ENCODE data around the gene GSS. TPM values are rescaled to one million over a fixed set of nuclear protein-coding genes. Genes with fewer than 3 reads are reported as not detected.

Gene GSS
- total RNA-seq, 4 donors from 2014 or later: 125 to 364 (median 129) TPM

DNA sequence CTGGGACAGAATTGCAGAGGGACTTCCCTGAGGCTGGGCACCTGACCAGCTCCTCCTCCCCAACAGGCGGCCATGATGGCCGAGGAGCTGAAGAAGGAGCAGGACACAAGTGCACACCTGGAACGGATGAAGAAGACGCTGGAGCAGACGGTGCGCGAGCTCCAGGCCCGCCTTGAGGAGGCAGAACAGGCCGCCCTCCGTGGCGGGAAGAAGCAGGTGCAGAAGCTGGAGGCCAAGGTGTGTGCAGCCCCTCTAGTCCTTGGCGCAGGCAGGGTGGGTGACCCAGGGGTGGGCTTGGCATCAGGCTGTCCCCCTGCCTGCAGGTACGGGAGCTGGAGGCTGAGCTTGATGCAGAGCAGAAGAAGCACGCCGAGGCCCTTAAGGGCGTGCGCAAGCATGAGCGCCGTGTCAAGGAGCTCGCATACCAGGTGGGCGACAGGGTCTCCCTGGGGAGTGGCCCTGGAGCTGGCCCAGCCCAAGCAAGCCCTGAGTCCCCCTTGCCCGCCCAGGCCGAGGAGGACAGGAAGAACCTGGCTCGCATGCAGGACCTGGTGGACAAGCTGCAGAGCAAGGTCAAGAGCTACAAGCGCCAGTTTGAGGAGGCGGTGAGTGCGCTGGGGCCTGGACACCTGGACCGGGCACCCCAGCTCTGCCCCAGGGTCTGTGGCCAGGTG is 45.5 kb upstream of the GSS start:
- Histone ChIP-seq H3K27me3 (no peaks in the 10 kb centered on the region), H3K9me3 (no peaks in the 10 kb centered on the region), H3K27ac (no peak overlapping the region), H3K36me3 (peaks cover 0 to 50% (median 20%) of the 10 kb centered on the region in 4 donors), H3K4me1 (peaks cover 0 to 13% (median 10%) of the 10 kb centered on the region in 4 donors), H3K4me3 (no peak overlapping the region)
- in situ Hi-C loops (cut with MboI; ENCODE audit: low pct_ligation_motif_present in 1 of 4, low pct_unique_long_range_greater_than_20kb in 1 of 4, low sequenced_read_pairs in 3 of 4) (no loop called here), intact Hi-C loops (cut with DNase I; ENCODE audit: low total_unique reads) (no loop called here)
- WGBS, 2 donors (ENCODE audit: low coverage in 1 of 2): 95% methylated on average over 28 of the region's 28 CpGs; no CpG with 5 or more reads in 1 of the 2 donors
- DNase-seq: no peak
- TF ChIP-seq EP300 (IDR thresholded peaks at IDR 0.05; ENCODE audit: low read depth) (no peak), CTCF (IDR thresholded peaks at IDR 0.05) (no peak), POLR2AphosphoS5 (IDR thresholded peaks at IDR 0.05) (no peak), POLR2A (IDR thresholded peaks at IDR 0.05) (no peak)

- DNase-seq: no peak
- no peak for TF ChIP-seq POLR2A (IDR thresholded peaks at IDR 0.05)
- TF ChIP-seq EP300 (IDR thresholded peaks at IDR 0.05; ENCODE audit: low read depth): no peak
- TF ChIP-seq CTCF (IDR thresholded peaks at IDR 0.05): no peak
- no peak for TF ChIP-seq POLR2AphosphoS5 (IDR thresholded peaks at IDR 0.05)
- H3K4me1 ChIP-seq: peaks cover 0 to 13% (median 10%) of the 10 kb centered on the region in 4 donors
- 92 to 100% methylated on average over 1 to 24 of the region's 28 CpGs for WGBS, 2 donors (ENCODE audit: low coverage in 1 of 2)
- no peak overlapping the region for H3K27ac ChIP-seq
- H3K27me3 ChIP-seq: no peaks in the 10 kb centered on the region
- peaks cover 0 to 47% (median 18%) of the 10 kb centered on the region in 4 donors for H3K36me3 ChIP-seq
- intact Hi-C loops (cut with DNase I; ENCODE audit: low total_unique reads): no loop called here
- no peaks in the 10 kb centered on the region for H3K9me3 ChIP-seq
- in situ Hi-C loops (cut with MboI; ENCODE audit: low pct_ligation_motif_present in 1 of 4, low pct_unique_long_range_greater_than_20kb in 1 of 4, low sequenced_read_pairs in 3 of 4): no loop called here
- H3K4me3 ChIP-seq: no peak overlapping the region
Measured at GRCh38 chr20:35000311-35000921, 44.8 kb upstream of the GSS start.

DNA sequence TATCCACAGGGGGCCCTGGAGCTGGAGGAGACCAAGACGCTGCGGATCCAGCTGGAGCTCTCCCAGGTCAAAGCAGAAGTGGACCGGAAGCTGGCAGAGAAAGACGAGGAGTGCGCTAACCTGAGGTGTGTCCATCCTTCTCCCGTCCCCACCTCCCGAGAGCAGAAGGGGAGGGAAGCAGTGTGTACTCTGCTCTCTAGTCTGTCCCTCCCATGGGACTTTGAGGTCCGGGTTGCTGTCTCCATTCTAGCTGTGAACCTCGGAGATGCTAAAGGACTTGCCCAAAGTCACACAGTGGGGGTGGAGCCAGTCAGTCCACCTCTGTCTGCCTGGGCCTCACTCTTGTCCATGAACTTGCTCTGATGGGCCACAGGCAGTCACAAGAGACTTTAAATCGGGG is 44.2 kb upstream of the GSS start:
- Histone ChIP-seq H3K9me3 (no peaks in the 10 kb centered on the region), H3K4me3 (no peak overlapping the region), H3K27ac (no peak overlapping the region), H3K36me3 (peaks cover 0 to 45% (median 17%) of the 10 kb centered on the region in 4 donors), H3K4me1 (peaks cover 0 to 13% (median 10%) of the 10 kb centered on the region in 4 donors), H3K27me3 (no peaks in the 10 kb centered on the region)
- TF ChIP-seq POLR2AphosphoS5 (IDR thresholded peaks at IDR 0.05): no peak
- no peak for TF ChIP-seq EP300 (IDR thresholded peaks at IDR 0.05; ENCODE audit: low read depth)
- no peak for TF ChIP-seq CTCF (IDR thresholded peaks at IDR 0.05)
- TF ChIP-seq POLR2A (IDR thresholded peaks at IDR 0.05): no peak
- in situ Hi-C loops (cut with MboI; ENCODE audit: low pct_ligation_motif_present in 1 of 4, low pct_unique_long_range_greater_than_20kb in 1 of 4, low sequenced_read_pairs in 3 of 4) (no loop called here), intact Hi-C loops (cut with DNase I; ENCODE audit: low total_unique reads) (no loop called here)
- WGBS, 2 donors (ENCODE audit: low coverage in 1 of 2): 78% methylated on average over 10 of the region's 10 CpGs; no CpG with 5 or more reads in 1 of the 2 donors
- no peak for DNase-seq

DNA sequence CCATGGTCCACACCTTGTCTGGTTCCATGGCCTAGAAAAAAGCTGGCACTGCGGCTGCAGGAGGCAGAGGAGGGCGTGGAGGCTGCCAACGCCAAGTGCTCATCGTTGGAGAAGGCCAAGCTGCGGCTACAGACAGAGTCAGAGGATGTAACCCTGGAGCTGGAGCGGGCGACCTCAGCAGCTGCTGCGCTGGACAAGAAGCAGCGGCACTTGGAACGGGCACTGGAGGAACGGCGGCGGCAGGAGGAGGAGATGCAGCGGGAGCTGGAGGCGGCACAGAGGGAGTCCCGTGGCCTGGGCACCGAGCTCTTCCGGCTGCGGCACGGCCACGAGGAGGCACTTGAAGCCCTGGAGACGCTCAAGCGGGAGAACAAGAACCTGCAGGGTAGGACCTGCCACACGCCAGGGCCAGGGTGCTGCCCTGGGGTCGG is 43.4 kb upstream of the GSS start:
- in situ Hi-C loops (cut with MboI; ENCODE audit: low pct_ligation_motif_present in 1 of 4, low pct_unique_long_range_greater_than_20kb in 1 of 4, low sequenced_read_pairs in 3 of 4) (no loop called here), intact Hi-C loops (cut with DNase I; ENCODE audit: low total_unique reads) (no loop called here)
- no peak for TF ChIP-seq POLR2AphosphoS5 (IDR thresholded peaks at IDR 0.05)
- TF ChIP-seq EP300 (IDR thresholded peaks at IDR 0.05; ENCODE audit: low read depth): no peak
- no peak for TF ChIP-seq CTCF (IDR thresholded peaks at IDR 0.05)
- H3K27ac ChIP-seq: no peak overlapping the region
- peaks cover 0 to 13% (median 10%) of the 10 kb centered on the region in 4 donors for H3K4me1 ChIP-seq
- no peaks in the 10 kb centered on the region for H3K9me3 ChIP-seq
- WGBS, 2 donors (ENCODE audit: low coverage in 1 of 2): 91% methylated on average over 25 of the region's 25 CpGs; no CpG with 5 or more reads in 1 of the 2 donors
- H3K36me3 ChIP-seq: peaks cover 0 to 38% (median 14%) of the 10 kb centered on the region in 4 donors
- no peak overlapping the region for H3K4me3 ChIP-seq
- DNase-seq: no peak
- H3K27me3 ChIP-seq: no peaks in the 10 kb centered on the region

All from transverse colon (tissue), 4 donors.